HG03565 (cell line): ENCODE measurements around the gene SLC35F6.
"Not testable (repeated sequence)": the region's sequence is repeated elsewhere in the genome, so short reads cannot be mapped to it uniquely, and the experiment has no call there.

ENCODE experiments used
- ATAC-seq: cut with Tn5 transposase; IDR thresholded peaks from one replicate; pipeline ENCODE4 v1.9.1; 2021; ENCODE audit warnings: mild to moderate bottlenecking, moderate library complexity; ENCODE audit not compliant: unreplicated experiment

Gene SLC35F6

GRCh38 chr2:26730549-26731344, 33.3 kb upstream of the SLC35F6 start:
- no peak for ATAC-seq

DNA sequence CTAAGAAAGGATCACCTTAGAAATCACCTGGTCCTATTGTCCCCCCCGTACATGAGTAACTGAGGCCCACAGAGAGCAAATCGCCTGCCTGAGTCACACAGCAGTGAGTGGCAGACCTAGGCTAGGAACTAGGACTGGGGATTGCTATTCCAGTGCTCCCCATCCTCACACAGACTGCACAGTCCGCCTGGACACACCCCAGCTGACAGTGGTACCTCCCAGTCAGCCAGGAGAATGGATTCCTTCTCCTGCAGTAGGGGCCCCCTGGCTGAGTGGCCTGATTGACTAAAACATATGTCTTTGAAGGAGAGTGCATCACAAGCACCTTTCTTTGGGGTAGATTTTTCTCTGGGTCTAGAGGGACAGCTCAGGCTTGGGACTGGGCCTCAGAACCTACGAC, 32.4 kb upstream of the SLC35F6 start:
- no peak for ATAC-seq

DNA sequence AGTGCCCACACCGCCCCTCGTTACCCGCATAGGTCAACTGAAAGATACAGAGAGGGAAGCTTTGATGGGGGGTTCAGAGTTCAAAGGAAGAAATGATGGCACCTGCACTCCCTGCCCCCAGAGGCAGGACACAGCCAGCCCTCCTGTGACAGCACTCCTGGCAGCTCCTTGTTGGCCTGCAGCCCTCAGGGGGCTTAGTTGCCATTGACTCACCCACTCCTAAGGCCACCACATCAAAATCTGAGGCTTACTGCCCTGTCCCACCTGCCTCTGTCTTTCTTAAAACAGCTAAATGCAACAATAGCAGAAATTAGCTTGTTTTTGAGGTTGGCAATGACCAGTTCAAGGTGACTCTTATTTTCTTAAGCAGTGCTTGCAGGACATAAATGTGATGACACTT, 31.6 kb upstream of the SLC35F6 start:
- ATAC-seq: no peak

- ATAC-seq: no peak
Observed at GRCh38 chr2:26733413-26733812, 30.7 kb upstream of the SLC35F6 start.

- no peak for ATAC-seq
Observed at GRCh38 chr2:26735097-26735496, 29.0 kb upstream of the SLC35F6 start.

DNA sequence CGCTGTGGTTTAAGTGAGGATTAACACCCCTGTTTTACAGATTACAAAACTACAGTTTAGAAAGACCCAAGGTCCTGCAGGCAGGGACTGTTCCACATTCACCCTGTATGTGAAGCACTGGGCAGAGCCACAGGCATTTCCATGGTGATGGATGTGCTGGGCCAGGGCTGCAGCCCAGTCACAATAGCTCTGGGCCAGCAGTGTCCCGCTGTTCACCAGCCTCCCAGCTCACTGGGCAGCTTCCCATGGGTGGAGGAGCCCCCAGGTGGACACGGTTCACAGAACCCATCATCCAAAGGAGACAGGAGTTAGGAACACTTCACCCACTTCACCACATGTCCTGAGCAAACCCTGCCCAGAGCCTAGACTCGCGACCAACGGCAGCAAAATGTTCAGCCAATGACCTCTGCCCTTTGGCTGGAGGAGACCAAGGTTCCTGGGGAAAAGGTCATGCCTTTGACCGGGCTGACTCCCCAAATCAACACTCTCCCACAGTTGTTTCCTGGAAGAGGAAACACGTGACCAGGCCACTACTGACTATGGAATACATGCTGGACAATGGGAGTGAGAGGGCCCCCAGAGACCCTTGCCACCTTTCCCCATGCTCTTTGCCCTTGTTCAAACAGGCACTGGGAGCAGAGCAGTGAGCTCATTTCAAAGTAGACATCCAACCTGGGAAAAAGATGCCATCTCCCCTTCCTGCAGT, 28.0 kb upstream of the SLC35F6 start:
- no peak for ATAC-seq

GRCh38 chr2:26737221-26737620, 26.9 kb upstream of the SLC35F6 start:
- no peak for ATAC-seq

GRCh38 chr2:26738481-26738880, 25.6 kb upstream of the SLC35F6 start:
- ATAC-seq: no peak

GRCh38 chr2:26739514-26739913, 24.6 kb upstream of the SLC35F6 start:
- ATAC-seq: no peak

DNA sequence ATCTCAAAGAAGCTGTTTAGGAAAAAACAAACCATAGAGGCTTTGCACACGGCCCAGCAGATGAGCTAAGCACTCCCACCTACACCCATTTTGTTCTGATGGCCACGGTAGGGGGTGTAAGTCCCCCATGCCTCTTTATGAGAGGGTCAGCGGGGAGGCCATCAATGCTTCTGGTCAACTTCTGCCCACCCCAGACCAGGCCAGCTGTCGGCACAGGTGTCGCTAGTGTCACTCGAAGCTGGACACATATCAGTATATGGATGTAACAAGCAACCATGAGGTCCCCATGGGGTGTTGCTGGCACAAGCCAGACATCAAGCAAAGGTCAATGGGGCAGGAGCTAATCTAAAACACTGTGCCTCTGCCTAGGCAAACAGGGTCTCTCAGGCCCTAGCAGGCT, 23.7 kb upstream of the SLC35F6 start:
- no peak for ATAC-seq

DNA sequence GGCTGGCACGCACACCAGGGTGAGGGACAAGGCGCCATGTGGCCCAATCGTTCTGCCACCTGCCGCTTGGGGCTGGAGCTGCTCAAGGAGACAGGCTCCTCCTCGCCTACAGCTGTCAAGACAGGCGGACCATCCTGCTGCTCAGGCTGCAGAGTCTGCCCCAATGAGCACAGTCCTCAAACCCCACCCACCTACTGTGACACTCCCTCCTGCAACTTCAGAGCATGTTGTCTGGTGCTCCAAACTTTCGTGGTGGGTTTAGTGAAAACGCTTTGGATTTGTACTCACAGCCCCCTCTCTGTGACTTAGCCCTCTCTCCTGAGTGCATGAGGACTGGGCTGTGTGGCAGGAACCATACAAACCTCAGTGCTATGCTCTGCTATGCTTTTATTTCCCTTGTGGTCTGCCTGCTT, 23.2 kb upstream of the SLC35F6 start:
- ATAC-seq: no peak

DNA sequence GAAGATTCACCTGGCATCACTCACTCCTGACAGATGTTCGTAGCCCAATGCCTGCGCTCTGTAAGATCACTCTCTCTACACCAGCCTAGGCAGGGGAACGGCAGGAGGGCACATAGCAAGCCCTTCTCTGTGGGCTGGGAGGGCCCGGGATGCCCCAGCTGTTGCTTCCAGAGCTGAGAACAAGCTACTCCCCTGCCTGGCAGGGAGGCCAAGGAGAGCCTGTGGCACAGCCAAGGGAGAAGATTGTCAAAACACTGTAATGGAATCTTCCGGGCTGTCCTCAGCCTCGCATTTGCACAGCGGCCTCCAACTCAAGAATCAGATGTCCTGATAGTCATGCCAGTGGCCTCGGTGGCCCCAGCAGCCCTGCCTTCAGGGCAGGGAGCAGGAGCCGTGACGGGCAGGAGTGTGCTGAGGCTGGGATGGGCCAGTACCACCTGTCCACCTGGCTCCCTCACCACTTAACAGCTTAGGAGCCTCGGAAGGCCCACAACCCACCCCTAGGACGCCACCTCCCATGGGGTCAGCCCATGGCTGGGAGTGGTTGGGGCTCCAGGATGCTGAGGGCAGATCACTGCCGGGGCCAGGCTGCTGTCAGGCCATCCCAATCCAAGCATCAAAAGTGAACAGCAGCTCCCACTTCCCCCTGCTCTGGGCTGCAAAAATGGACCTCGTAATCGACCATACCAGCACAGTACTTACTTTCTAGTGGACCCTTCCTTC, 21.9 kb upstream of the SLC35F6 start:
- ATAC-seq: no peak

GRCh38 chr2:26743852-26744251, 20.2 kb upstream of the SLC35F6 start:
- ATAC-seq: no peak

- no peak for ATAC-seq
Observed at GRCh38 chr2:26744953-26745352, 19.1 kb upstream of the SLC35F6 start.

GRCh38 chr2:26745609-26746327, 18.3 kb upstream of the SLC35F6 start:
- ATAC-seq: no peak

- no peak for ATAC-seq
Observed at GRCh38 chr2:26746934-26747333, 17.1 kb upstream of the SLC35F6 start.

GRCh38 chr2:26749787-26750420, 14.2 kb upstream of the SLC35F6 start:
- ATAC-seq: not testable (repeated sequence)

GRCh38 chr2:26750467-26750866, 13.6 kb upstream of the SLC35F6 start:
- ATAC-seq: not testable (repeated sequence)

GRCh38 chr2:26752656-26753055, 11.4 kb upstream of the SLC35F6 start:
- no peak for ATAC-seq

DNA sequence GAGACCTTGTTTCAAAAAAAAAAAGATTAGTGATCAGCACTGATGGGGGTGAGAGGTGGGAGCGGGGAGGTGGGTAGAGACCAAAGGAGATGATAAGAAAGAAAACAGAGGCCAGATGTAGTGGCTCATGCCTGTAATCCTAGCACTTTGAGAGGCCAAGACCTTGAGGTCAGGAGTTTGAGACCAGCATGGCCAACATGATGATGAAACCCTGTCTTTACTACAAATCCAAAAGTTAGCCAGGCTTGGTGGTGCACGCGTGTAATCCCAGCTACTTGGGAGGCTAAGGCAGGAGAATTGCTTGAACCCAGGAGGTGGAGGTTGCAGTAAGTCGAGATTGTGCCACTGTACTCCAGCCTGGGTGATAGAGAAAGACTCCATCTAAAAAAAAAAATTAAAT, 9.5 kb upstream of the SLC35F6 start:
- ATAC-seq: no peak
